B cell (primary cell): ENCODE data around the gene AZIN2. TPM values are rescaled to one million over a fixed set of nuclear protein-coding genes. Genes with fewer than 3 reads are reported as not detected.

Experiments
- ATAC-seq: fragments of 200-7000 bp; cut with Tn5 transposase; one replicate; pipeline ENCODE4 v1.10.0; 2021; ENCODE audit warnings: low read depth, mild to moderate bottlenecking, moderate number of reproducible peaks, moderate library complexity
- CTCF ChIA-PET: fragments of 350-600 bp; sonication (Branson Sonifier 250); formaldehyde crosslinking; loops from one replicate; lab custom pipeline; 2021; ENCODE audit warnings: antibody characterized with exemption, inconsistent platforms; lab: Charles Lee
- POLR2A ChIA-PET: fragments of 350-600 bp; sonication (Branson Sonifier 250); formaldehyde crosslinking; loops from one replicate; lab custom pipeline; 2021; ENCODE audit warnings: antibody characterized with exemption; lab: Charles Lee
- DNase-seq: peaks from one replicate; pipeline ENCODE4 v3.0.0; 2013
- H2AFZ ChIP-seq: 2 replicates; pipeline ENCODE4 v1.6.1; 2012; ENCODE audit warnings: mild to moderate bottlenecking, low read depth, low read length; ENCODE audit not compliant: insufficient read depth, poor library complexity, severe bottlenecking
- H3K27ac ChIP-seq, 2 donors: 1 replicate in 1 of 2; 2 replicates in 1 of 2; pipeline ENCODE4 v1.5.1; 2012 to 2013; ENCODE audit warnings: low read length in 2 of 2, mild to moderate bottlenecking in 2 of 2, moderate library complexity in 1 of 2
- H3K27me3 ChIP-seq, 4 experiments: fragments of 200-600 bp in 1 of 4; sonication (generic) in 1 of 4; replicated peaks in 1 of 4; 1 replicate in 2 of 4; 2 replicates in 2 of 4; pipeline versions ENCODE4 v1.6.1 to v1.7.0; 2013 to 2016; ENCODE audit warnings: low read length in 3 of 4, mild to moderate bottlenecking in 2 of 4, mixed read lengths in 1 of 4, moderate library complexity in 1 of 4; ENCODE audit not compliant: insufficient read depth in 4 of 4, control insufficient read depth in 3 of 4; ENCODE audit errors: control extremely low read depth in 1 of 4
- H3K36me3 ChIP-seq, 2 experiments: replicated peaks in 1 of 2; 1 replicate in 1 of 2; 2 replicates in 1 of 2; pipeline versions ENCODE4 v1.6.1 to v1.7.1; 2013; ENCODE audit warnings: low read length in 1 of 2; ENCODE audit not compliant: insufficient read depth in 2 of 2, control insufficient read depth in 1 of 2; ENCODE audit errors: control extremely low read depth in 1 of 2, extremely low read depth in 1 of 2
- H3K4me1 ChIP-seq, 2 donors: fragments of 200-600 bp in 1 of 2; sonication (generic) in 1 of 2; 1 replicate in 1 of 2; 2 replicates in 1 of 2; pipeline versions ENCODE4 v1.5.1 to v1.6.1; 2013 to 2017; ENCODE audit warnings: low read length in 2 of 2; ENCODE audit not compliant: control insufficient read depth in 2 of 2, insufficient read depth in 2 of 2
- H3K4me2 ChIP-seq: replicated peaks from 2 replicates; pipeline ENCODE3; 2012; ENCODE audit warnings: mild to moderate bottlenecking, low read depth, low read length; ENCODE audit not compliant: poor library complexity, severe bottlenecking
- H3K4me3 ChIP-seq, 5 experiments: fragments of 200-600 bp in 1 of 5; sonication (generic) in 1 of 5; 1 replicate in 3 of 5; 2 replicates in 2 of 5; pipeline versions ENCODE4 v1.5.1 to v1.7.0; 2011 to 2016; ENCODE audit warnings: low read length in 4 of 5, mild to moderate bottlenecking in 4 of 5, low read depth in 2 of 5, control low read depth in 1 of 5, moderate library complexity in 1 of 5; ENCODE audit not compliant: insufficient read depth in 1 of 5; ENCODE audit errors: control extremely low read depth in 1 of 5, extremely low read depth in 1 of 5
- H3K79me2 ChIP-seq: fragments of 200-600 bp; sonication (generic); one replicate; pipeline ENCODE4 v1.6.0; 2016; ENCODE audit warnings: low read length; ENCODE audit not compliant: control insufficient read depth, insufficient read depth
- H3K9ac ChIP-seq: fragments of 200-600 bp; sonication (generic); 2 replicates; pipeline ENCODE4 v1.6.1; 2017; ENCODE audit warnings: mild to moderate bottlenecking, low read length, moderate library complexity
- H3K9me3 ChIP-seq, 3 donors: one replicate each; pipeline versions ENCODE4 v1.6.1 to v1.7.1; 2013; ENCODE audit warnings: low read length in 2 of 3; ENCODE audit not compliant: control insufficient read depth in 2 of 3, insufficient read depth in 1 of 3; ENCODE audit errors: control extremely low read depth in 1 of 3
- H4K20me1 ChIP-seq: 2 replicates; pipeline ENCODE4 v1.6.0; 2012; ENCODE audit warnings: mild to moderate bottlenecking, low read length; ENCODE audit not compliant: insufficient read depth, control insufficient read depth, poor library complexity, severe bottlenecking
- H3K27ac Mint-ChIP-seq: one replicate; pipeline ENCODE4 v1.8.0; 2021; ENCODE audit warnings: mixed read lengths
- H3K27me3 Mint-ChIP-seq: one replicate; pipeline ENCODE4 v1.8.0; 2021; ENCODE audit warnings: mixed read lengths
- H3K4me1 Mint-ChIP-seq: one replicate; pipeline ENCODE4 v1.8.0; 2021; ENCODE audit warnings: mixed read lengths
- H3K4me3 Mint-ChIP-seq: one replicate; pipeline ENCODE4 v1.8.0; 2021; ENCODE audit warnings: mixed read lengths
- H3K9me3 Mint-ChIP-seq: one replicate; pipeline ENCODE4 v1.8.0; 2022; ENCODE audit warnings: mixed read lengths; ENCODE audit not compliant: insufficient read depth
- CTCF ChIP-seq: fragments of 200-600 bp; IDR thresholded peaks from one replicate; pipeline ENCODE4 v1.8.0; 2022; ENCODE audit warnings: antibody characterized with exemption, mild to moderate bottlenecking
- EZH2 ChIP-seq: IDR thresholded peaks from 2 replicates; pipeline ENCODE4 v1.6.1; 2012; ENCODE audit warnings: borderline replicate concordance, low read depth, mild to moderate bottlenecking, moderate library complexity, low read length; ENCODE audit not compliant: insufficient read depth, poor library complexity, severe bottlenecking
- WGBS: methylation state at CpG from one replicate; pipeline ENCODE4 v1.1.5; 2013; ENCODE audit warnings: missing lambda C conversion rate; ENCODE audit not compliant: insufficient coverage; 5-methylcytosine and 5-hydroxymethylcytosine counted together
- intact Hi-C: fragments of 100-400 bp; cut with micrococcal nuclease; formaldehyde crosslinking; loops from one replicate; pipeline ENCODE4 v1.10.0; 2022
- polyA plus RNA-seq: library from polyadenylated mRNA; depleted of rRNA; stranded (reverse); fragments of >200 nt; gene quantifications from 2 replicates; pipeline ENCODE4 v1.2.3, GENCODE V29; 2012
- total RNA-seq, 2 donors: library from RNA; stranded (reverse); fragments of 120-200 nt in 1 of 2; gene quantifications; 1 replicate in 1 of 2; 2 replicates in 1 of 2; pipeline versions ENCODE4 v1.2.3 to v1.2.4, GENCODE V29; 2013 to 2022

Gene AZIN2
- total and polyA plus RNA-seq, 2 donors (not counting 1 experiment from before 2014, with no cell fraction given), result 0.33 to 5.9 TPM

DNA sequence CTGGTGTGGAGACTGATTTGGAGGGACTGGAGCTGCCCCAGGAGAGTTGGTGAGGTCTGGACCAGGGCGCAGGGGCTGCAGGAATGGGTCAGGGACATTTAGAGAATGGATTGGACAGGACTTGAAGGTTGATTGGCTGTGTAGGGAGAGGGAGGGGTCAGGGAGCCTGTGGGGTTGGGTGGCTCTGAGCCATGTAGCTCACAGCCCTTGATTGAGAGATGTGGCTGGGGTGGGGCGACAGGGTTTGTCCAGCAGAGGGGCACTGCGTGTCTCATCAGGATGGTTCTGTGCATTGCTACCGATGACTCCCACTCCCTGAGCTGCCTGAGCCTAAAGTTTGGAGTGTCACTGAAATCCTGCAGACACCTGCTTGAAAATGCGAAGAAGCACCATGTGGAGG is 12.1 kb downstream of the AZIN2 start:
- ChIA-PET CTCF (interaction anchor here (1.0 to 1.6 kb wide), 3 partner anchors 21 to 46 kb away, joined by 3 to 4 read pairs (median 4); no protein-coding TSS in a partner anchor), POLR2A (no interaction called here)
- no peaks in the 10 kb centered on the region for H3K27me3 Mint-ChIP-seq

DNA sequence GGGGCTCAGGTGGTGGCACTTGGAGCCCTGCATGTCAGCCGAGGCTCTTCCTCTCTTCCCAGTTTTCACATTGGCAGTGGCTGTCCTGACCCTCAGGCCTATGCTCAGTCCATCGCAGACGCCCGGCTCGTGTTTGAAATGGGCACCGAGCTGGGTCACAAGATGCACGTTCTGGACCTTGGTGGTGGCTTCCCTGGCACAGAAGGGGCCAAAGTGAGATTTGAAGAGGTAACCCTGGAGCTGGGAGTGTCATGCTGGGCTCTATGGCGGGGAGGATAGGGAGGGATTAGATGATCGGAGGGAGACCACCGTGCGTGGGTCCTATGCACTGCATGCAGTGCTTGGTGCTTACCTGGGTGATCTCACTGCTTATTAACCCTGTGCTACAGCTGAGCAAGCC is 13.5 kb downstream of the AZIN2 start:
- Mint-ChIP-seq H3K4me3 (no peak overlapping the region), H3K27me3 (no peaks in the 10 kb centered on the region), H3K4me1 (peaks cover 1% of the 10 kb centered on the region), H3K27ac (no peak overlapping the region), H3K9me3 (no peaks in the 10 kb centered on the region)
- Histone ChIP-seq H3K4me1 (peaks cover 2 to 5% of the 10 kb centered on the region in 2 donors), H4K20me1 (no peaks in the 10 kb centered on the region), H3K9me3 (no peaks in the 10 kb centered on the region), H2AFZ (no peak overlapping the region), H3K4me2 (no peak overlapping the region), H3K27me3 (no peaks in the 10 kb centered on the region), H3K9ac (no peak overlapping the region), H3K79me2 (no peaks in the 10 kb centered on the region), H3K27ac (no peak overlapping the region), H3K36me3 (no peaks in the 10 kb centered on the region), H3K4me3 (no peak overlapping the region)
- POLR2A ChIA-PET, result no interaction called here
- no peak for TF ChIP-seq CTCF
- intact Hi-C loops, result no loop called here
- 92% methylated on average over 9 of the region's 11 CpGs for WGBS
- DNase-seq (no peak), ATAC-seq (no peak)
- CTCF ChIA-PET, result interaction anchor here (0.6 to 3.3 kb wide), 7 partner anchors 10 to 231 kb away, joined by 3 to 30 read pairs (median 4); no protein-coding TSS in a partner anchor

More for the DNA sequence above, 12.1 kb downstream of the AZIN2 start:
- Histone ChIP-seq H3K79me2 (no peaks in the 10 kb centered on the region), H3K9ac (no peak overlapping the region), H3K4me3 (no peak overlapping the region), H4K20me1 (no peaks in the 10 kb centered on the region), H3K9me3 (no peaks in the 10 kb centered on the region), H3K4me1 (peaks cover 9 to 10% of the 10 kb centered on the region in 2 donors), H3K27me3 (no peaks in the 10 kb centered on the region), H3K4me2 (no peak overlapping the region), H2AFZ (no peak overlapping the region), H3K36me3 (no peaks in the 10 kb centered on the region), H3K27ac (no peak overlapping the region)
- intact Hi-C loops, result no loop called here
- 94% methylated on average over 4 of the region's 5 CpGs for WGBS
- no peak overlapping the region for H3K27ac Mint-ChIP-seq
- no peaks in the 10 kb centered on the region for H3K9me3 Mint-ChIP-seq
- H3K4me3 Mint-ChIP-seq, result no peak overlapping the region
- DNase-seq, result no peak
- H3K4me1 Mint-ChIP-seq, result peaks cover 9% of the 10 kb centered on the region
- TF ChIP-seq EZH2, result no peak
- TF ChIP-seq CTCF, result no peak
- ATAC-seq, result no peak
